Lung (tissue), 12 donors: ENCODE results near the gene PLAGL1. TPM values are rescaled to one million over a fixed set of nuclear protein-coding genes. Genes with fewer than 3 reads are reported as not detected.

Source experiments
- ATAC-seq: fragments of 200-7000 bp; cut with Tn5 transposase; one replicate; pipeline ENCODE4 v1.9.1; 2020; ENCODE audit warnings: moderate number of reproducible peaks; ENCODE audit not compliant: insufficient read depth, low FRiP score
- DNase-seq, 3 donors: peaks; one replicate each; pipeline ENCODE4 v3.0.0-alpha.2; 2013 to 2017
- H3K27ac ChIP-seq, 2 donors: one replicate each; pipeline ENCODE4 v1.5.1; 2013; ENCODE audit warnings: mild to moderate bottlenecking in 2 of 2, moderate library complexity in 2 of 2, control low read depth in 1 of 2, inconsistent platforms in 1 of 2, low read depth in 1 of 2, low read length in 1 of 2
- H3K27me3 ChIP-seq, 3 donors: one replicate each; pipeline ENCODE4 v1.5.1; 2013; ENCODE audit warnings: low read length in 2 of 3; ENCODE audit not compliant: control insufficient read depth in 3 of 3, insufficient read depth in 3 of 3
- H3K36me3 ChIP-seq, 4 donors: one replicate each; pipeline ENCODE4 v1.5.1; 2013; ENCODE audit warnings: low read length in 4 of 4, mild to moderate bottlenecking in 1 of 4, moderate library complexity in 1 of 4; ENCODE audit not compliant: control insufficient read depth in 4 of 4, insufficient read depth in 4 of 4
- H3K4me1 ChIP-seq, 5 donors: one replicate each; pipeline ENCODE4 v1.5.1; 2013; ENCODE audit warnings: low read length in 5 of 5, mild to moderate bottlenecking in 2 of 5, moderate library complexity in 1 of 5; ENCODE audit not compliant: control insufficient read depth in 5 of 5, insufficient read depth in 5 of 5
- H3K4me3 ChIP-seq: one replicate; pipeline ENCODE4 v1.5.1; 2013; ENCODE audit warnings: mild to moderate bottlenecking, control low read depth, moderate library complexity
- H3K9ac ChIP-seq, 2 donors: one replicate each; pipeline ENCODE4 v1.5.1; 2013; ENCODE audit warnings: low read length in 2 of 2, control low read depth in 1 of 2; ENCODE audit not compliant: insufficient read depth in 1 of 2
- H3K9me3 ChIP-seq, 4 donors: one replicate each; pipeline ENCODE4 v1.5.1; 2013; ENCODE audit warnings: low read length in 3 of 4, mild to moderate bottlenecking in 1 of 4, moderate library complexity in 1 of 4; ENCODE audit not compliant: control insufficient read depth in 4 of 4, insufficient read depth in 3 of 4
- CTCF ChIP-seq: IDR thresholded peaks from 2 replicates; pipeline ENCODE4 v1.5.1; 2012; ENCODE audit warnings: mild to moderate bottlenecking; ENCODE audit errors: control extremely low read depth, extremely low read depth
- WGBS, 2 donors: extraction: QIAGEN DNeasy Blood & Tissue Kit; methylation state at CpG; one replicate each; pipeline ENCODE4 v1.1.7; 2013; 5-methylcytosine and 5-hydroxymethylcytosine counted together
- polyA plus RNA-seq, 2 donors: library from polyadenylated mRNA; stranded (reverse); fragments of 200-250 nt; gene quantifications; one replicate each; pipeline ENCODE4 v1.2.1, GENCODE V29; 2013
- total RNA-seq, 2 donors: library from RNA; depleted of rRNA in 1 of 2; stranded (reverse); fragments of >200 nt in 1 of 2; gene quantifications; one replicate each; pipeline ENCODE4 v1.2.1, GENCODE V29; 2014 to 2021
- donor health status: control.
- donor health status: control.
- donor health status: Bipolar disorder and iron deficiency.
- donor health status: healthy.
- donor health status: DM: yes; HTN: yes; CAD: no.

The PLAGL1 gene
- total and polyA plus RNA-seq, 4 donors = 15.5 to 86.9 (median 29.7) TPM

- H3K36me3 ChIP-seq = peaks cover 0 to 7% (median 3%) of the 10 kb centered on the region in 4 donors
- DNase-seq (peak; percentile 78 to 93 (median 91)), ATAC-seq (no peak)
- H3K27me3 ChIP-seq = no peaks in the 10 kb centered on the region
- no peak overlapping the region for H3K9ac ChIP-seq
- WGBS, 2 donors = 45 to 54% methylated on average over 6 of the region's 6 CpGs
- H3K27ac ChIP-seq = no peak overlapping the region
- no peak overlapping the region for H3K4me3 ChIP-seq
- no peak for TF ChIP-seq CTCF
- H3K4me1 ChIP-seq = peaks cover 0 to 93% (median 56%) of the 10 kb centered on the region in 5 donors
- no peaks in the 10 kb centered on the region for H3K9me3 ChIP-seq
These were observed 43.4 kb downstream of the PLAGL1 start for GRCh38 chr6:143964674-143965081.

GRCh38 chr6:143963158-143963919, 44.7 kb downstream of the PLAGL1 start:
- H3K9me3 ChIP-seq = no peaks in the 10 kb centered on the region
- WGBS, 2 donors = 75 to 81% methylated on average over 7 of the region's 7 CpGs
- H3K27me3 ChIP-seq = no peaks in the 10 kb centered on the region
- ATAC-seq (no peak), DNase-seq (no peak)
- peaks cover 0 to 91% (median 55%) of the 10 kb centered on the region in 5 donors for H3K4me1 ChIP-seq
- TF ChIP-seq CTCF = no peak
- no peak overlapping the region for H3K9ac ChIP-seq
- peaks cover 0 to 7% (median 4%) of the 10 kb centered on the region in 4 donors for H3K36me3 ChIP-seq
- no peak overlapping the region for H3K4me3 ChIP-seq
- no peak overlapping the region for H3K27ac ChIP-seq

DNA sequence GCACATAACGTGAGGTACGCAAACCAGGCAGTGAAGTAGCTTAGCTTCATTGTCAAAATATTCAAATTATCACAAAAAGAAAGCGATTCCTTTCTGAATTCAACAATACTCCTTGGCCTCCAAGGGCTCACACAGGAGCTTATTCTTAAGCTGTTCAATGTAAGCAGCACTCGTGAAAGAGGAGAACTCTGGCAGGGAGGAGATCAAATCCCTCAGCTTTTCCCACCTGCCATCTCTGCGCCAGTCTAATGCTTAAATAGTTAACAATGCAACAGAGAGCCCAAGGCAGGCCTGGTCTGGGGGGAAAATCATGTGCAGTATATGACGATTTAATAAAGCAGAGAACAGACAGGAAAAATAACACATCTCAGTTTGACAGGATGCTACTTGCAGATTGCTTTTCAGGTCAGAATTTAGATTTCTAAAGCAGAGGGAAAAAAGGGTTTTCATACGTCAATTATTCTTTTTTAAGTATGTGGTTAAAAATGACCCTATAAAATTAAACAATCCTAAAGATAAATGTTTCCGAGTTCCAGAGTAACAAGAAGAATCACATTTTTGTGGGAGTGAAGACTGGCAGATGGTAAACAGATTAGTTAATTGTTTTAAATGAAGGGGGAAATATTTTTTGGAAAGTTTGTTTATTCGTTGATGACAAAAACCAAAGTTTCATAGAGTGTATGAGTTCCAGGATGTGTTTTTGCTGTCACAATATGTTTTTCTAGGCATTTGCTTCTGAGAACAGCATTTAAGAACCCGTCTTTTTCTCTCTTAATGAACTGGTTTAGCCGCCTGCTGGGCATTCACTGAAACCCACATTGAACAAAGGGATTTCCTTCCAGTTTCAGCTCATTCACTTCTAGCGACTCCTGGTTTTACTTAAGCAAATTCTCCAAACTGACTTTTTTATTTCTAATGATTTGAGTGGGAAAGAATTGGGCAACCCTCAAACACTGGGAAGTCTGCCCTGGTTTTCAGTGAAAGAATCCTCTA, 45.9 kb downstream of the PLAGL1 start:
- DNase-seq (peak; percentile 83 to 96 (median 96)), ATAC-seq (no peak)
- WGBS, 2 donors = 65 to 79% methylated on average over 12 of the region's 12 CpGs
- Histone ChIP-seq H3K27ac (no peak overlapping the region), H3K36me3 (peaks cover 0 to 7% (median 3%) of the 10 kb centered on the region in 4 donors), H3K9me3 (no peaks in the 10 kb centered on the region), H3K27me3 (no peaks in the 10 kb centered on the region), H3K9ac (no peak overlapping the region), H3K4me3 (no peak overlapping the region), H3K4me1 (peaks cover 0 to 92% (median 63%) of the 10 kb centered on the region in 5 donors)
- TF ChIP-seq CTCF = no peak
